ENCODE results near the gene GALNT2.

DNA sequence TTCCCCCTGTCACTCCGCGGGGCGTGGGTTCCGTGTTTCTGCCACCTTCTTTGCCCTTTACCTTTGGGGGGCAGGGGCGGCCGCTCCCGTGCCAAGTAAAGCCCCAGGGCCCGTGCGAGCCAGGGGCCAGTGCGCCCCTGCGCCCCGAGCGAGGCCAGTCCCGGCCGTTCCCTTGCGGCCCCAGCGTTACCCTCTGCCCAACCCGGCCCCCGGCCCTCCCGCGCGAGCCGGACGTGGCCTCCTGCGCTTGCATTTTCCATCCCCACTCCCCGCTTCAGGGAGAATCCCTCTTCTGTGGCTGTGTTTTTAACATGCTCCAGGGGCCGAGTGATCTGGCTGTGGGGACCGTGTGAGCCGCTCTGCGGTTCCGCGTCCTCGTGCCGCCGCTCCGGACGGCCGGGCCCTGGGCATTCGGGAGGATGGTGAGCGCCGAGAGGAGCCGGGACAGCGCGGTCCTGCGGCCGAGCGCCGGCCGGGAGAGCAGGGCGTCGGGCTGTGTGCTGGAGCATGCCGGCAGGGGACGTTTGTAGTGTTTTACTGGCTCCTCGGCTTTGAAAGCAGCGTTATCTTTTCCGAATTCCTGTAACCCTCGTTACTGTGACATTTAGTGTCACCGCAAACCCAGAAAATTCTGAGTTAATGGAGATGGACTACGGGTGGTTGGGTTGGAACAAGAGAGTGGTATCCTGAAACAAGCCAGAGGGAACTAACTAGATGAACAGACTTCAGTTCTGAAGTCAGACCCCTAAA, 1.0 kb downstream of the GALNT2 start:
- TF ChIP-seq, protein P1, sequence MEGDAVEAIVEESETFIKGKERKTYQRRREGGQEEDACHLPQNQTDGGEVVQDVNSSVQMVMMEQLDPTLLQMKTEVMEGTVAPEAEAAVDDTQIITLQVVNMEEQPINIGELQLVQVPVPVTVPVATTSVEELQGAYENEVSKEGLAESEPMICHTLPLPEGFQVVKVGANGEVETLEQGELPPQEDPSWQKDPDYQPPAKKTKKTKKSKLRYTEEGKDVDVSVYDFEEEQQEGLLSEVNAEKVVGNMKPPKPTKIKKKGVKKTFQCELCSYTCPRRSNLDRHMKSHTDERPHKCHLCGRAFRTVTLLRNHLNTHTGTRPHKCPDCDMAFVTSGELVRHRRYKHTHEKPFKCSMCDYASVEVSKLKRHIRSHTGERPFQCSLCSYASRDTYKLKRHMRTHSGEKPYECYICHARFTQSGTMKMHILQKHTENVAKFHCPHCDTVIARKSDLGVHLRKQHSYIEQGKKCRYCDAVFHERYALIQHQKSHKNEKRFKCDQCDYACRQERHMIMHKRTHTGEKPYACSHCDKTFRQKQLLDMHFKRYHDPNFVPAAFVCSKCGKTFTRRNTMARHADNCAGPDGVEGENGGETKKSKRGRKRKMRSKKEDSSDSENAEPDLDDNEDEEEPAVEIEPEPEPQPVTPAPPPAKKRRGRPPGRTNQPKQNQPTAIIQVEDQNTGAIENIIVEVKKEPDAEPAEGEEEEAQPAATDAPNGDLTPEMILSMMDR (IDR thresholded peaks at IDR 0.05; ENCODE audit: poor library complexity): no peak
- no peak for TF ChIP-seq EZH2phosphoT487 (IDR thresholded peaks at IDR 0.05; ENCODE audit: low read depth, severe bottlenecking, unreplicated experiment)
